ENCODE results near the gene KCTD18. TPM values are rescaled to one million over a fixed set of nuclear protein-coding genes. Genes with fewer than 3 reads are reported as not detected.

The KCTD18 gene
- total RNA-seq, 1 experiment from 2014 or later = 19.6 TPM

DNA sequence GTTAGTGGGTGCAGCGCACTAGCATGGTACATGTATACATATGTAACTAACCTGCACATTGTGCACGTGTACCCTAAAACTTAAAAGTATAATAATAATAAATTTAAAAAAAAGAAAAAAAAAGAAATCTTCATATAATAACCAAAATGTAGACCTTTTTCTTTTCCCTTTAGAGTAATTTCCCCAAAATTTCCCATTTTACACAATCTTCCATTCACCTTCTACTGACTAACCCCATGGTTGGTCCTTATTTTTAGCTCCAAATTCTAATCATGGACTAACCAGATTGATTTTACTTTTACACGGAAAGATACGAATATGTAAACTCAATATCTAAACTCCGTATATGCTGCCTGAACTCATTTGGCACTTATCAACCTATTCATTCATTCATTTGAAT is 7.7 kb downstream of the KCTD18 start:
- H4K20me1 ChIP-seq (ENCODE audit: insufficient read depth) = no peaks in the 10 kb centered on the region
- 0 out of 2 replicates have a peak, but pooled peaks cover 7% of the 10 kb centered on the region for H3K36me3 ChIP-seq (ENCODE audit: low read depth)
- no peaks in the 10 kb centered on the region for H3K27me3 ChIP-seq (ENCODE audit: insufficient read depth, low read depth)
- H3K27ac ChIP-seq = no peak overlapping the region
- ChIA-PET POLR2A (ENCODE audit: unreplicated experiment) (no interaction called here), CTCF (interaction anchor here (0.6 kb wide), 1 partner anchor 107 kb away, joined by 3 read pairs; no protein-coding TSS in a partner anchor)
- H3K4me2 ChIP-seq = no peak overlapping the region
- no peaks in the 10 kb centered on the region for H3K9me3 ChIP-seq (ENCODE audit: insufficient read depth, low read depth)
- H3K4me3 ChIP-seq = no peak overlapping the region
- TF ChIP-seq EZH2 (IDR thresholded peaks at IDR 0.05; ENCODE audit: low read depth) = no peak
- TF ChIP-seq, protein P1, sequence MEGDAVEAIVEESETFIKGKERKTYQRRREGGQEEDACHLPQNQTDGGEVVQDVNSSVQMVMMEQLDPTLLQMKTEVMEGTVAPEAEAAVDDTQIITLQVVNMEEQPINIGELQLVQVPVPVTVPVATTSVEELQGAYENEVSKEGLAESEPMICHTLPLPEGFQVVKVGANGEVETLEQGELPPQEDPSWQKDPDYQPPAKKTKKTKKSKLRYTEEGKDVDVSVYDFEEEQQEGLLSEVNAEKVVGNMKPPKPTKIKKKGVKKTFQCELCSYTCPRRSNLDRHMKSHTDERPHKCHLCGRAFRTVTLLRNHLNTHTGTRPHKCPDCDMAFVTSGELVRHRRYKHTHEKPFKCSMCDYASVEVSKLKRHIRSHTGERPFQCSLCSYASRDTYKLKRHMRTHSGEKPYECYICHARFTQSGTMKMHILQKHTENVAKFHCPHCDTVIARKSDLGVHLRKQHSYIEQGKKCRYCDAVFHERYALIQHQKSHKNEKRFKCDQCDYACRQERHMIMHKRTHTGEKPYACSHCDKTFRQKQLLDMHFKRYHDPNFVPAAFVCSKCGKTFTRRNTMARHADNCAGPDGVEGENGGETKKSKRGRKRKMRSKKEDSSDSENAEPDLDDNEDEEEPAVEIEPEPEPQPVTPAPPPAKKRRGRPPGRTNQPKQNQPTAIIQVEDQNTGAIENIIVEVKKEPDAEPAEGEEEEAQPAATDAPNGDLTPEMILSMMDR (conservative IDR thresholded peaks at IDR 0.05) = no peak
- intact Hi-C loops (cut with micrococcal nuclease; ENCODE audit: unreplicated experiment) = no loop called here
- H2AFZ ChIP-seq = no peak overlapping the region
- no peaks in the 10 kb centered on the region for H3K9me2 ChIP-seq (ENCODE audit: insufficient read depth)
- H3K79me2 ChIP-seq (ENCODE audit: low read depth) = no peaks in the 10 kb centered on the region
- BruUV-seq (replicated peaks) = no TSS peak
- H3F3A ChIP-seq (ENCODE audit: insufficient read depth, low read depth) = no peaks in the 10 kb centered on the region
- no peak for DNase-seq
- no peaks in the 10 kb centered on the region for H3K4me1 ChIP-seq (replicated peaks; ENCODE audit: insufficient read depth)

DNA sequence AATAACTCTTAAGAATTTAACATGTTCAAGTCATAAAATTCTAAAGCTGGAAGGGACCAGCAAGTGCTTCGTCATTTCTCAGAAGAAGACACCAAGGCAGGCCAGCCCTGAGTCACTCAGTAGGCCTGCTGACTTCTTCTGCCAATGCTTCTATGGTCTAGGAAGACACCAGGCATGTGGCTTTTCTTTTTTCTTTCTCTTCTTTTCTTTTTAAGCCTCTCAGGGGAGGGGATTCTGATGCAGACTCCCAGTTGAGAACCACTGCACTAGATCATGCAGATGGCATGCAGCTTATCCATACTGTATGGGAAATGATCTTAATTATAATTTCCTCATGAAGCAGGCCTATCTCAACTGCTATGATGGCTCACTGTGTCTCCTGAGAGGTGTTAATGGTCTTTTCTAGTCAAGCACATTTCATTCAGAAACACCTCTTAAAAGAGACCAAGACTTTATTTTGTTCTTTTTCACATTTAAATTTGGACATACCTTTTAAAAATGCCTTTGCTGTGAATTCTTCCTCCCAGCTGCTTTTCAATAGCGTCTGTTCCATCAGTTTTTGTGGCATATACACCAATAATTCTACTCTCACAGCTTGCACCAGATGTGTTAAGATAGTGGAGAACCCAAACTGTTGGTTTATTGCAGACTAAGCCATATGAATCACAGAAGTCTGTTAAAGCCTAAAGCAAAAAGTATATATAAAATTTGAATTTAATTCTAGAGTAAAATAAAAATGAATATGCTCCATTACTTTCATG is 11.3 kb downstream of the KCTD18 start:
- Histone ChIP-seq H3K4me2 (no peak overlapping the region), H3F3A (ENCODE audit: insufficient read depth, low read depth) (0 out of 2 replicates have a peak, but pooled peaks cover 10% of the 10 kb centered on the region), H3K79me2 (ENCODE audit: low read depth) (no peaks in the 10 kb centered on the region), H3K9me3 (ENCODE audit: insufficient read depth, low read depth) (no peaks in the 10 kb centered on the region), H3K27ac (no peak overlapping the region), H3K9me2 (ENCODE audit: insufficient read depth) (no peaks in the 10 kb centered on the region), H3K4me3 (no peak overlapping the region), H3K27me3 (ENCODE audit: insufficient read depth, low read depth) (no peaks in the 10 kb centered on the region), H2AFZ (no peak overlapping the region), H4K20me1 (ENCODE audit: insufficient read depth) (no peaks in the 10 kb centered on the region), H3K4me1 (replicated peaks; ENCODE audit: insufficient read depth) (no peaks in the 10 kb centered on the region), H3K36me3 (ENCODE audit: low read depth) (0 out of 2 replicates have a peak, but pooled peaks cover 14% of the 10 kb centered on the region)
- BruUV-seq (replicated peaks) = no TSS peak
- no peak for DNase-seq
- POLR2A ChIA-PET (ENCODE audit: unreplicated experiment) = no interaction called here
- CTCF ChIA-PET = no interaction called here
- TF ChIP-seq EZH2 (IDR thresholded peaks at IDR 0.05; ENCODE audit: low read depth) = no peak
- TF ChIP-seq, protein P1 (conservative IDR thresholded peaks at IDR 0.05) = no peak
- intact Hi-C loops (cut with micrococcal nuclease; ENCODE audit: unreplicated experiment) = no loop called here

DNA sequence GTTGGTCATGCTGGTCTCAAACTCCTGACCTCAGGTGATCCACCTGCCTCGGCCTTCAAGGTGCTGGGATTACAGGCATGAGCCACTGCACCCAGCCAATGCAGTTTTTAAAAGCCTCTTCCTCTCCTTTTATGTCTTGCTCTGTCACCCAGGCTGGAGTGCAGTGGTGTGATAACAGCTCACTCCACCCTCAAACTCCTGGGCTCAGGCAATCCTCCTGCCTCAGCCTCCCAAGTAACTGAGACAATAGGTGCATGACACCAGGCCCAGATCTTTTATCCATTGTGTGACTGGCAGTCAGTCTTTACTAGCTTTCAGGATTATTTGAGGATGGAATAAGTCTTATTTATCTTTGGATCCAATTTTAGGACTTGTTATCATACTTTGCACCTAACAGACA is 13.2 kb downstream of the KCTD18 start:
- Histone ChIP-seq H4K20me1 (ENCODE audit: insufficient read depth) (no peaks in the 10 kb centered on the region), H3K4me3 (no peak overlapping the region), H3F3A (ENCODE audit: insufficient read depth, low read depth) (0 out of 2 replicates have a peak, but pooled peaks cover 10% of the 10 kb centered on the region), H3K27ac (no peak overlapping the region), H3K4me1 (replicated peaks; ENCODE audit: insufficient read depth) (no peaks in the 10 kb centered on the region), H3K79me2 (ENCODE audit: low read depth) (no peaks in the 10 kb centered on the region), H3K36me3 (ENCODE audit: low read depth) (peaks cover 19% of the 10 kb centered on the region; the same call in 1 of the 2 replicates), H3K9me3 (ENCODE audit: insufficient read depth, low read depth) (no peaks in the 10 kb centered on the region), H3K4me2 (no peak overlapping the region), H3K27me3 (ENCODE audit: insufficient read depth, low read depth) (no peaks in the 10 kb centered on the region), H2AFZ (no peak overlapping the region), H3K9me2 (ENCODE audit: insufficient read depth) (no peaks in the 10 kb centered on the region)
- ChIA-PET POLR2A (ENCODE audit: unreplicated experiment) (no interaction called here), CTCF (no interaction called here)
- no peak for DNase-seq
- intact Hi-C loops (cut with micrococcal nuclease; ENCODE audit: unreplicated experiment) = no loop called here
- BruUV-seq (replicated peaks) = no TSS peak
- TF ChIP-seq, protein P1 (conservative IDR thresholded peaks at IDR 0.05) = no peak
- TF ChIP-seq EZH2 (IDR thresholded peaks at IDR 0.05; ENCODE audit: low read depth) = no peak
